ENCODE measurements around the gene PPP6R2.

DNA sequence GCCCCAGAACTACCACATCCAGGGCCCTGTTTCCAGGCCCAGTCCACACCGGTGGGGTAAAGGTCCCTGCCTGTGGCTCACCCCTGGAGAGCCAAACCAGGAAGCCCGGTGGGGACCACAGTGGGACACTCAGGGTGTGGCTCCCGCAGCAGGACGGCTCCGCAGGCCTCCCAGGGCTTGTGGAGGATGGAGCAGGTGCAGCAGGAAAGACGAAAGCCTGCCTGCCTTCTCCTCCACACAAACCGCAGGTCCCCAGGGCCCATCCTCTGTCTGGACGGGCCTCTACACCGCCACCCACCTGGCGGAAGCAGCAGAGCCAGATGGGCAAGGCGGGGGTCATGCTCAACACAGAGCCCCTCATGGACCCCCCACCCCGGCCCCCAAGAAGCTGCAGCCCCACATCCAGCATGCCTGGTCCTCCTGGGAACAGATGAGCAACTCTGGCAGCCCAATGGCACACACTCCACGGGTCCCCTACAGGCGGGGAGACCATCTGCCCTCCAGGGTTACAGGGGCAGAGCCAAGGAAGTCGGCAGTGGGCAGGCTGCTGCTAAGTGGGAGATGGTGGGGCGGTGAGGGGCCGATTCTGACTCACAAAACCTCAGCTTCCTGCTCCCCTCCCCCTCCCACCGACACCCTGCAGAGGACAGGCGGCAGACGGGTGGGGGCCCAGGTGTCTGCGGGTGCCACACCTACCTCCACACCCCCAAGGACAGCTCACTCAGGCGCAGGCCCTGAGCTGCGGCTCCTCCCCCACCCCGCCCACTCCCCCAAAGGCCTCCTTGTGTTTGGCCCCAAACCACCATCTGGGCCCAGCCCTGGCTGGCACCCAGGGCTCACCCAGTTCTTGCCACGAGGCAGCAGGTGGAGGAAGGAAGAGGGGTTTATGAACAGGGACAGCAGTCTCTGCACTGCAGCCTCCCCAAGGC, 126.5 kb downstream of the PPP6R2 start:
- TF ChIP-seq, protein P1, sequence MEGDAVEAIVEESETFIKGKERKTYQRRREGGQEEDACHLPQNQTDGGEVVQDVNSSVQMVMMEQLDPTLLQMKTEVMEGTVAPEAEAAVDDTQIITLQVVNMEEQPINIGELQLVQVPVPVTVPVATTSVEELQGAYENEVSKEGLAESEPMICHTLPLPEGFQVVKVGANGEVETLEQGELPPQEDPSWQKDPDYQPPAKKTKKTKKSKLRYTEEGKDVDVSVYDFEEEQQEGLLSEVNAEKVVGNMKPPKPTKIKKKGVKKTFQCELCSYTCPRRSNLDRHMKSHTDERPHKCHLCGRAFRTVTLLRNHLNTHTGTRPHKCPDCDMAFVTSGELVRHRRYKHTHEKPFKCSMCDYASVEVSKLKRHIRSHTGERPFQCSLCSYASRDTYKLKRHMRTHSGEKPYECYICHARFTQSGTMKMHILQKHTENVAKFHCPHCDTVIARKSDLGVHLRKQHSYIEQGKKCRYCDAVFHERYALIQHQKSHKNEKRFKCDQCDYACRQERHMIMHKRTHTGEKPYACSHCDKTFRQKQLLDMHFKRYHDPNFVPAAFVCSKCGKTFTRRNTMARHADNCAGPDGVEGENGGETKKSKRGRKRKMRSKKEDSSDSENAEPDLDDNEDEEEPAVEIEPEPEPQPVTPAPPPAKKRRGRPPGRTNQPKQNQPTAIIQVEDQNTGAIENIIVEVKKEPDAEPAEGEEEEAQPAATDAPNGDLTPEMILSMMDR (conservative IDR thresholded peaks at IDR 0.05; ENCODE audit: low read length) = 0 out of 2 replicates have a peak, but pooled peaks have one; percentile 21
- TF ChIP-seq EZH2phosphoT487 (IDR thresholded peaks at IDR 0.05; ENCODE audit: borderline replicate concordance, low read depth, low read length) = no peak
